ENCODE data around the gene ASB6. TPM values are rescaled to one million over a fixed set of nuclear protein-coding genes. Genes with fewer than 3 reads are reported as not detected.
A peak's percentile ranks its signal among the peaks of the same experiment; 100 is the strongest.

Gene ASB6
- total and polyA plus RNA-seq, 2 of the 13 experiments (the other 11 are each of a cell fraction or from before 2014, with no cell fraction given) = 8.2 to 8.4 TPM

GRCh38 chr9:129637673-129638439 lies 4.1 kb downstream of the ASB6 start:
- Histone ChIP-seq H3K9me3 (ENCODE audit: low read length) (no peaks in the 10 kb centered on the region), H3K4me2 (ENCODE audit: low read depth, low read length) (no peak overlapping the region), H3K9ac (ENCODE audit: insufficient read depth, low read depth, low read length) (no peak overlapping the region), H4K20me1 (ENCODE audit: insufficient read depth, low read length) (peaks cover 10% of the 10 kb centered on the region; the same call in 1 of the 2 replicates), H3K36me3 (replicated peaks in 1 of 2; ENCODE audit: control insufficient read depth in 1 of 2, insufficient read depth in 2 of 2, low read length in 2 of 2) (peaks cover 37 to 61% of the 10 kb centered on the region in 2 experiments; a peak in 4 of 5 replicates), H3K4me3 (replicated peaks in 1 of 3; ENCODE audit: insufficient read depth in 1 of 3, low read depth in 2 of 3, low read length in 3 of 3) (no peak overlapping the region), H3K27me3 (ENCODE audit: control insufficient read depth in 1 of 2, insufficient read depth in 2 of 2, low read length in 2 of 2) (no peaks in the 10 kb centered on the region; a peak in 1 of 5 replicates), H2AFZ (ENCODE audit: low read length) (no peak overlapping the region), H3K4me1 (ENCODE audit: insufficient read depth, low read length) (peaks cover 20% of the 10 kb centered on the region), H3K27ac (ENCODE audit: extremely low read length, insufficient read depth, low read length) (no peak overlapping the region), H3K79me2 (ENCODE audit: insufficient read depth, low read length) (peaks cover 27% of the 10 kb centered on the region)
- BruUV-seq (replicated peaks) = TSS peak; percentile 37
- intact Hi-C loops (cut with micrococcal nuclease; ENCODE audit: unreplicated experiment) (no loop called here), in situ Hi-C loops (cut with HindIII; ENCODE audit: extremely low pct_ligation_motif_present, low pct_unique_long_range_greater_than_20kb) (no loop called here)
- CTCF ChIA-PET (ENCODE audit: low intra/inter-chr PET ratio, low total read pairs) = no interaction called here
- FAIRE-seq = no peak
- WGBS (ENCODE audit: low lambda C conversion rate) = 95% methylated on average over 20 of the region's 29 CpGs
- TF ChIP-seq ZNF296 (CRISPR knock-in tag; conservative IDR thresholded peaks at IDR 0.05) (no peak), AGO2 (optimal IDR thresholded peaks at IDR 0.05; ENCODE audit: low read depth, low read length) (peak; percentile 81), RNF2 (conservative IDR thresholded peaks at IDR 0.05; ENCODE audit: low read depth) (no peak), POLR2G (IDR thresholded peaks at IDR 0.05; ENCODE audit: low read depth, low read length) (peak; percentile 6), MED13 (CRISPR knock-in tag; IDR thresholded peaks at IDR 0.05) (no peak), FOXK2 (IDR thresholded peaks at IDR 0.05) (no peak), PAF1 (CRISPR knock-in tag; IDR thresholded peaks at IDR 0.05) (0 out of 2 replicates have a peak, but pooled peaks have one; percentile 39), SMAD1 (CRISPR knock-in tag; IDR thresholded peaks at IDR 0.05; ENCODE audit: borderline replicate concordance, low read depth) (no peak), PCBP1 (IDR thresholded peaks at IDR 0.05; ENCODE audit: borderline replicate concordance, low read depth, low read length) (0 out of 2 replicates have a peak, but pooled peaks have one; percentile 28), POLR2AphosphoS5 (IDR thresholded peaks at IDR 0.05; ENCODE audit: low read depth, low read length) (peak; percentile 2; the same call in 1 of the 2 replicates)
- DNase-seq (ENCODE audit: low spot score) = no peak
- no peak for ATAC-seq
- POLR2A ChIA-PET = interaction anchor here (1.0 to 1.6 kb wide), 3 partner anchors 9 to 12 kb away, joined by 3 to 5 read pairs (median 5); partner anchors contain the start of gene NTMT1
